ENCODE results near the gene ARMH4. TPM values are rescaled to one million over a fixed set of nuclear protein-coding genes. Genes with fewer than 3 reads are reported as not detected.

Gene ARMH4
- polyA plus RNA-seq, 3 donors: 0.07 TPM; not detected in 2

- Histone ChIP-seq H3K79me2 (ENCODE audit: insufficient read depth, low read length) (no peaks in the 10 kb centered on the region), H3K9ac (ENCODE audit: insufficient read depth, low read length, poor library complexity, severe bottlenecking) (no peak overlapping the region), H3K9me3 (replicated peaks in 1 of 2; ENCODE audit: control insufficient read depth in 1 of 2, insufficient read depth in 1 of 2, low read length in 2 of 2) (no peaks in the 10 kb centered on the region), H3K4me1 (ENCODE audit: control insufficient read depth in 1 of 2, insufficient read depth in 2 of 2, low read length in 2 of 2) (no peaks in the 10 kb centered on the region), H3K36me3 (replicated peaks in 1 of 2; ENCODE audit: control insufficient read depth in 1 of 2, insufficient read depth in 2 of 2, low read length in 2 of 2) (no peaks in the 10 kb centered on the region), H3K4me2 (replicated peaks; ENCODE audit: extremely low read depth, low read length, poor library complexity, severe bottlenecking) (no peak overlapping the region), H3K4me3 (replicated peaks in 1 of 3; ENCODE audit: low read depth in 2 of 3, low read length in 3 of 3) (no peak overlapping the region), H2AFZ (ENCODE audit: insufficient read depth, low read depth, low read length, poor library complexity, severe bottlenecking) (no peak overlapping the region), H4K20me1 (ENCODE audit: insufficient read depth, low read length) (no peaks in the 10 kb centered on the region), H3K27me3 (ENCODE audit: control insufficient read depth in 2 of 2, insufficient read depth in 2 of 2, low read length in 2 of 2) (no peaks in the 10 kb centered on the region), H3K27ac (ENCODE audit: low read depth in 1 of 2, low read length in 2 of 2) (no peak overlapping the region)
- Mint-ChIP-seq H3K36me3 (no peaks in the 10 kb centered on the region), H3K4me1 (no peaks in the 10 kb centered on the region), H3K27me3 (ENCODE audit: low read depth in 3 of 3) (peaks cover 0 to 2% (median 2%) of the 10 kb centered on the region in 3 donors), H3K4me3 (no peak overlapping the region), H3K27ac (no peak overlapping the region), H3K9me3 (no peaks in the 10 kb centered on the region)
- intact Hi-C loops (cut with micrococcal nuclease): no loop called here
- WGBS (ENCODE audit: insufficient coverage): 92% methylated on average over 2 of the region's 5 CpGs
- TF ChIP-seq CTCF (IDR thresholded peaks at IDR 0.05): no peak
- DNase-seq: no peak
Measured at GRCh38 chr14:58099682-58100081, 52.3 kb downstream of the ARMH4 start.

DNA sequence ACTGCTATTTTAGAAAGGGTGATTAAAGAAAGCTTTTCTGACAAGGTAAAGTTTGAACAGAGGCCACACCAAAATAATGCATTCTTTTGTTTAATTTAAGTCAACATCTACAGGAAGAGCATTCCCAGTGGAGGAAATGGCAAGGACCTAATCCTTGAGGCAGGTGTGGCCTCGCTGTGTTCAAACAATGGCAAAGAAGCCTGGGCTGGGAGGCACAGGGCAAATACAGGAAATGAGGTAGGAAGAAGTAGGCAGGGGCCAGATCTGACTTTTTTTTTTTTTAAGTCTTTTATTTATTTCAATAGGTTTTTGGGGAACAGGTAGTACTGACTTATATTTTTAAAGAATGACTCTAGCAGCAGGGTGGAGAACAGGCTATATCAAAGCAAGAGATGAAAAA lies 53.5 kb downstream of the ARMH4 start:
- Histone ChIP-seq H3K9me3 (replicated peaks in 1 of 2; ENCODE audit: control insufficient read depth in 1 of 2, insufficient read depth in 1 of 2, low read length in 2 of 2) (no peaks in the 10 kb centered on the region), H3K27ac (ENCODE audit: low read depth in 1 of 2, low read length in 2 of 2) (no peak overlapping the region), H3K27me3 (ENCODE audit: control insufficient read depth in 2 of 2, insufficient read depth in 2 of 2, low read length in 2 of 2) (no peaks in the 10 kb centered on the region), H3K4me2 (replicated peaks; ENCODE audit: extremely low read depth, low read length, poor library complexity, severe bottlenecking) (no peak overlapping the region), H3K4me3 (replicated peaks in 1 of 3; ENCODE audit: low read depth in 2 of 3, low read length in 3 of 3) (no peak overlapping the region), H3K9ac (ENCODE audit: insufficient read depth, low read length, poor library complexity, severe bottlenecking) (no peak overlapping the region), H3K4me1 (ENCODE audit: control insufficient read depth in 1 of 2, insufficient read depth in 2 of 2, low read length in 2 of 2) (no peaks in the 10 kb centered on the region), H3K79me2 (ENCODE audit: insufficient read depth, low read length) (no peaks in the 10 kb centered on the region), H4K20me1 (ENCODE audit: insufficient read depth, low read length) (no peaks in the 10 kb centered on the region), H3K36me3 (replicated peaks in 1 of 2; ENCODE audit: control insufficient read depth in 1 of 2, insufficient read depth in 2 of 2, low read length in 2 of 2) (no peaks in the 10 kb centered on the region), H2AFZ (ENCODE audit: insufficient read depth, low read depth, low read length, poor library complexity, severe bottlenecking) (no peak overlapping the region)
- Mint-ChIP-seq H3K4me3 (no peak overlapping the region), H3K9me3 (no peaks in the 10 kb centered on the region), H3K27ac (peak overlapping the region in 1 of 7 donors; percentile 63), H3K4me1 (no peaks in the 10 kb centered on the region), H3K27me3 (ENCODE audit: low read depth in 3 of 3) (peaks cover 0 to 2% (median 2%) of the 10 kb centered on the region in 3 donors), H3K36me3 (no peaks in the 10 kb centered on the region)
- no peak for DNase-seq
- intact Hi-C loops (cut with micrococcal nuclease): no loop called here
- no peak for TF ChIP-seq CTCF (IDR thresholded peaks at IDR 0.05)
- 14% methylated on average over 1 of the region's 1 CpG for WGBS (ENCODE audit: insufficient coverage)

Data from CD14-positive monocyte (primary cell).